ENCODE data around the gene CNBP.
A peak's percentile ranks its signal among the peaks of the same experiment; 100 is the strongest.
"Not testable (repeated sequence)": the region's sequence is repeated elsewhere in the genome, so short reads cannot be mapped to it uniquely, and the experiment has no call there.

The CNBP gene

DNA sequence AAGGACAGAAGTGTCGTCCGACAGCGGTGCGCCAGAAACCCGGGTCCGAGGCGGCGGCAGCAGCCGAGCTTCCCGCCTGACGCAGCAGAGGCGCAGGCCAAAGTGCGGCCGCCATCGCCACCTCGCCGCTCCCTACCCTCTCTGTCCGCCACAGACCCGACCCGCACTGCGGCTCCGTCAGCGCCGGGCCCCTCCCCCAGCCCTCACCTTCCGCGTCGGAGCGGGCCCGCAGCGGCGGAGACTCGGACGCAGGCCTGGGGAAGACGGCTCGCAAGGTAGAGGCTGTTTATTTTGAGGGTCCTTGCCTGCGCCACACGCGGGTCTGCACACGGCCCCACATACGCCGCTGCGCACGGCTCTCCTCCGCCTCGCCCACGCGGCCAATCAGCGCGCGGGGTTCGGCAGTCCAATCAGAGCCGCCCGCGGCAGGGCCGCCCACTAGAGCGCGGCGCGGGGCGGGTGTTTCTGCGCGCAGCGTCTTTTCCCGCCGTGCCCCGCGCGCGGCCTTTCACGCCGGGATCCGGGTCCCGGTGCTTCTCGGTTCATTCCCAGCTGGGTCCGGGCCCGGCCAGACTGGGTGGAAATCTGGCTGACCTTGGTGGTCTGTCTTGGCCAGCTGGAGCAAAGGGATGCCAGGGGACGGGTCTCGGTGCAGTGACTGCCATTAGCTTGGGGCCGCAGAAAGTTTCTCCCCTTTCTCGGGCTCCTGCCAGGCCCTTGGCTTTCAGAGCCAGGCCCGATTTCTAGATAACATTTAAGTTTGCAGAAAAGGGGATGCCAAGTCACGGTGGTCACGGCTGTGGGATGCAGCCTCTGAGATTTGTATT is at the start of gene CNBP:
TSS of gene CNBP (minus strand) at position 328 of the 827 bp plus-strand sequence. CDS start 12,139 bp downstream, outside the sequence.
- peak; percentile 69 for DNase-seq (ENCODE audit: low read depth)
- H3K4me3 ChIP-seq (ENCODE audit: control insufficient read depth, low read depth, low read length) = peak within 1 kb of the TSS; percentile 70
- no peak for TF ChIP-seq CTCF (IDR thresholded peaks at IDR 0.05; ENCODE audit: control insufficient read depth, insufficient read depth, low read depth, low read length, missing control alignments)

- no peak overlapping the region for H3K4me3 ChIP-seq (ENCODE audit: control insufficient read depth, low read depth, low read length)
- TF ChIP-seq CTCF (IDR thresholded peaks at IDR 0.05; ENCODE audit: control insufficient read depth, insufficient read depth, low read depth, low read length, missing control alignments) = no peak
- no peak for DNase-seq (ENCODE audit: low read depth)
Observed at GRCh38 chr3:129231331-129232119, 47.8 kb upstream of the CNBP start.

GRCh38 chr3:129230311-129231019 is 46.8 kb upstream of the CNBP start:
- no peak for TF ChIP-seq CTCF (IDR thresholded peaks at IDR 0.05; ENCODE audit: control insufficient read depth, insufficient read depth, low read depth, low read length, missing control alignments)
- no peak overlapping the region for H3K4me3 ChIP-seq (ENCODE audit: control insufficient read depth, low read depth, low read length)
- DNase-seq (ENCODE audit: low read depth) = peak; percentile 52

- no peak overlapping the region for H3K4me3 ChIP-seq (ENCODE audit: control insufficient read depth, low read depth, low read length)
- DNase-seq (ENCODE audit: low read depth) = peak; percentile 49
- no peak for TF ChIP-seq CTCF (IDR thresholded peaks at IDR 0.05; ENCODE audit: control insufficient read depth, insufficient read depth, low read depth, low read length, missing control alignments)
Observed at GRCh38 chr3:129228891-129229585, 45.3 kb upstream of the CNBP start.

DNA sequence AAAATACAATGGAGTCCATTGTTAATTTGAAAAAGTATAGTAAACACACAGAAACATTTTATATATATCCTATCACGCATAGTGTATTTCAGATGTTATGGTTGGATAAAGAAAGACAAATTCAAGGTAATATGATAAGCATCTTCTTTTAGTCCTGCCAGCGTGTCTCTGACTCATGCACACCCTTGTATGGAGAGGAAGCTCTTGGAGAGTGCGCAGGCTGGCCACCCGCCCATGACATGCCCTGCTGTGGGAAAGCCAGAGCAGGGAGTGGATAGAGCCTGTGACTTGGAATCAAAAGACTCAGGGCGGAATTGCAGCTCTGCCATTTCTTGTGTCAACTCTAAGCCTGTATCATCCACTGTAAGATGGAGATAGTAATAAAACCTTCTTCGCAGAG is 42.7 kb upstream of the CNBP start:
- no peak overlapping the region for H3K4me3 ChIP-seq (ENCODE audit: control insufficient read depth, low read depth, low read length)
- no peak for TF ChIP-seq CTCF (IDR thresholded peaks at IDR 0.05; ENCODE audit: control insufficient read depth, insufficient read depth, low read depth, low read length, missing control alignments)
- peak; percentile 72 for DNase-seq (ENCODE audit: low read depth)

GRCh38 chr3:129224984-129225393 is 41.3 kb upstream of the CNBP start:
- no peak overlapping the region; the same call in 1 of the 2 replicates for H3K4me3 ChIP-seq (ENCODE audit: control insufficient read depth, low read depth, low read length)
- peak; percentile 35 for DNase-seq (ENCODE audit: low read depth)
- no peak for TF ChIP-seq CTCF (IDR thresholded peaks at IDR 0.05; ENCODE audit: control insufficient read depth, insufficient read depth, low read depth, low read length, missing control alignments)

GRCh38 chr3:129224387-129224786 is 40.7 kb upstream of the CNBP start:
- not testable (repeated sequence) for H3K4me3 ChIP-seq (ENCODE audit: control insufficient read depth, low read depth, low read length); DNase-seq (ENCODE audit: low read depth)

All from AG09309 (cell line).